Measurements from ENCODE around the gene PHLDB2.

Gene PHLDB2

DNA sequence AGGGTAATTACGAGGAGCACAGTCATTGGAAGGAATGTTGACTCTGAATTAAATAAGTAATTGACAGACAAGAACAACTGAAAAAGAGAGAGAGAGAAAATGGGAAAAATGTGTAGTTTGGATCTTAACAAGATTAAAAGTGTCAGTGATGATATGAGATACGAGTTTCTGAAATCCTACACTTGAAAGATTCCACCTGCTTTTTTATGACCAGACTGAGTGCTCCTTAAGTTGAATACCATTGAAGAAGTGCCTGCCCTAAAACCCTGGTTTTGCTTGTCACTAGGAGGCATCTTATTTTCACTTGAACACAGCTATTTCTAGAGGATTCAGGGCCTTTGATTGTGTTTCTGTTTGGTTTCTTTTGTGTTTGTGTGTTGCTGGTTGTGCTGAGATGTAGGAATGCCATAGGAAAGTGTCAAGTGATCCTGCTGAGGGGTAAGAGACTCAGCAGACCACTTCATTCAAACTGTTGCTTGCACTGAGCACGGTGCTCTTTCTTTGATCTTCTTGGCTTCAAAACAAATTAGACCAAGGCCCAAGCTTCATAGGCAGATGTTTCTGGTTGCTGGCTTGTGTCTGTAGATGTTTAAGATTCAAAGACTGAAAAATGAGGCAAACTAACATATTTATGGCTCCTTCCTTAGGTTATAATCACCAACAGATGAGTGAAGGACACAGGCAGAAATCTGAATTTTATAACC is 102.5 kb downstream of the PHLDB2 start:
- ChIA-PET CTCF (interaction anchor here (1.1 kb wide), 1 partner anchor 270 kb away, joined by 3 read pairs; no protein-coding TSS in a partner anchor), POLR2A (ENCODE audit: low non-redundant PET) (no interaction called here)
- no peak for TF ChIP-seq CTCF (conservative IDR thresholded peaks at IDR 0.05; ENCODE audit: low read depth)
- H3K27ac ChIP-seq, result no peak overlapping the region
- no peak for DNase-seq (ENCODE audit: low spot score)

GRCh38 chr3:111963424-111963823 is 104.4 kb downstream of the PHLDB2 start:
- DNase-seq (ENCODE audit: low spot score), result peak; percentile 37
- TF ChIP-seq CTCF (conservative IDR thresholded peaks at IDR 0.05; ENCODE audit: low read depth), result no peak
- no peak overlapping the region for H3K27ac ChIP-seq
- ChIA-PET CTCF (interaction anchor here (0.8 kb wide), 1 partner anchor 244 kb away, joined by 3 read pairs; no protein-coding TSS in a partner anchor), POLR2A (ENCODE audit: low non-redundant PET) (no interaction called here)

DNA sequence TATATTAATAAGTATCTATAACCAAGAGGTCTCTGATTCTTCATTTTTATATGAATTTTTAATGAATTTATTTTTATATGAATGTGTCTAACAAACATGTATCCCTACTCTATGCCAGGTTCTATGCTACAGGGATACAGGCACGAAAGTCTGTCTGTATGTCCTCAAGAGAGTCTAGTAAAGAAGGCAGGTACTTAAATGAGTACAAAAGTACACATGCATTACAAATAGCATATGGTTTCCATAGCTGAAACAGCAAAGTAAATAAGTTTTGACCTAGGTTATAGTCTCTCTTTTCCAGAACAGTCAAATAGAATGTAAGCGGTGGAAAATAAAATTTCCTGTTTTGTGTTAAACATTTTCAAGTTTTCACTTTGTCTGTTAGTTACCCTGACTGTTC is 106.4 kb downstream of the PHLDB2 start:
- no peak overlapping the region for H3K27ac ChIP-seq
- ChIA-PET CTCF (no interaction called here), POLR2A (ENCODE audit: low non-redundant PET) (no interaction called here)
- DNase-seq (ENCODE audit: low spot score), result no peak
- TF ChIP-seq CTCF (conservative IDR thresholded peaks at IDR 0.05; ENCODE audit: low read depth), result no peak

- no peak for DNase-seq (ENCODE audit: low spot score)
- no peak for TF ChIP-seq CTCF (conservative IDR thresholded peaks at IDR 0.05; ENCODE audit: low read depth)
- H3K27ac ChIP-seq, result no peak overlapping the region
- CTCF ChIA-PET, result interaction anchor here (0.8 to 2.2 kb wide), 5 partner anchors 12 to 276 kb away, joined by 5 to 15 read pairs (median 6); partner anchors contain the start of gene ABHD10
- POLR2A ChIA-PET (ENCODE audit: low non-redundant PET), result no interaction called here
Observed at GRCh38 chr3:111967068-111967467, 108.0 kb downstream of the PHLDB2 start.

DNA sequence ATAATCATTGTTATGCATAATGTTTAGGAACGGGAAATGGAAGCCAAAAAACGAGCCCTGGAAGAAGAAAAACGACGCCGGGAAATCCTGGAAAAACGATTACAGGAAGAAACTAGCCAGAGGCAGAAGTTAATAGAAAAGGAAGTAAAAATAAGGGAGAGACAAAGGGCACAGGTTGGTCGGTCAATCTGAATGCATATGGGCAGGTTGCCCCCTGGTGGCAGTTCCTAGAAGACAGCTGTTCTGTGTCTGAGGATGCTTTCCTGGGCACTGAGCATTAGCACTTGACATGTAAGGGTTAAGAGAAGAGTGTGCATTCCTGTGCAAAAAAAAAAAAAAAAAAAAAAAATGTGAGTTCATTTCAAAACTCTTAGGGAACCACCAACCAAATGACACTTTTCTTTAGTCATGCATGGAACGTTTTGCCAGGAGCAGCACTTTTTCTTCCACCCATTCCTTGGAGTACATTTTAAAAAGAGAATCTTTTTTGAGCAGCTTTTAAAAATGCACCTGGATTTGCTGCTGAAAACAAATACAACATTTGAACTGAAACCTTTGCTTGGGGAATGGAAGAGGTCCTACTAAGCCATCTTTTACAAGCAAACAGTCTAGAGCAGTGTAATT is 108.7 kb downstream of the PHLDB2 start:
- peak; percentile 88 for TF ChIP-seq CTCF (conservative IDR thresholded peaks at IDR 0.05; ENCODE audit: low read depth)
- CTCF ChIA-PET, result interaction anchor here (0.6 to 2.2 kb wide), 10 partner anchors 11 to 277 kb away, joined by 3 to 15 read pairs (median 6); partner anchors contain the start of gene ABHD10
- no peak overlapping the region for H3K27ac ChIP-seq
- POLR2A ChIA-PET (ENCODE audit: low non-redundant PET), result no interaction called here
- peak; percentile 50 for DNase-seq (ENCODE audit: low spot score)

GRCh38 chr3:111968319-111969054 is 109.4 kb downstream of the PHLDB2 start:
- no peak overlapping the region for H3K27ac ChIP-seq
- no peak for TF ChIP-seq CTCF (conservative IDR thresholded peaks at IDR 0.05; ENCODE audit: low read depth)
- DNase-seq (ENCODE audit: low spot score), result no peak
- ChIA-PET CTCF (interaction anchor here (0.6 to 2.2 kb wide), 8 partner anchors 11 to 278 kb away, joined by 3 to 15 read pairs (median 6); partner anchors contain the start of gene ABHD10), POLR2A (ENCODE audit: low non-redundant PET) (no interaction called here)

All from RWPE1 (cell line).